ENCODE results near the gene STEAP4.

GRCh38 chr7:88224601-88225275 lies 82.0 kb downstream of the STEAP4 start:
- TF ChIP-seq CTCF (IDR thresholded peaks at IDR 0.05), result no peak
- TF ChIP-seq POLR2A (IDR thresholded peaks at IDR 0.05), result no peak
- TF ChIP-seq EP300 (IDR thresholded peaks at IDR 0.05), result no peak
